HCT116 (cell line): ENCODE data around the gene CACNA2D3.

Source experiments
- ELF1 ChIP-seq: IDR thresholded peaks from 2 replicates; pipeline ENCODE4 v1.6.1; 2012; ENCODE audit warnings: low read depth, borderline replicate concordance
- EZH2 ChIP-seq: fragments of 200-600 bp; sonication (generic); IDR thresholded peaks from 2 replicates; pipeline ENCODE4 v1.6.1; 2017; ENCODE audit warnings: antibody characterized with exemption, mixed run types
- POLR2AphosphoS5 ChIP-seq: IDR thresholded peaks from 2 replicates; pipeline ENCODE4 v1.6.1; 2011; ENCODE audit warnings: mild to moderate bottlenecking, low read depth, low read length, moderate library complexity
- SIN3A ChIP-seq: IDR thresholded peaks from 2 replicates; pipeline ENCODE4 v1.6.1; 2012; ENCODE audit warnings: low read depth
- SP1 ChIP-seq: IDR thresholded peaks from 2 replicates; pipeline ENCODE4 v1.6.1; 2012; ENCODE audit warnings: low read depth
- TCF7L2 ChIP-seq: IDR thresholded peaks from 2 replicates; pipeline ENCODE4 v1.7.0; 2011; ENCODE audit warnings: borderline replicate concordance, inconsistent platforms; ENCODE audit not compliant: insufficient read depth, insufficient read length; ENCODE audit errors: extremely low read depth
- ZNF274 ChIP-seq: fragments of 200-500 bp; sonication (Bioruptor generic); IDR thresholded peaks from 2 replicates; pipeline ENCODE4 v1.6.1; 2014; ENCODE audit warnings: mild to moderate bottlenecking, low read depth, low read length, inconsistent platforms
- TF ChIP-seq, protein P1 (sequence below), 3 experiments: fragments of 200-600 bp in 1 of 3; sonication (generic) in 1 of 3; IDR thresholded peaks in 2 of 3; conservative IDR thresholded peaks in 1 of 3; 2 replicates each; pipeline ENCODE4 v1.5.1; 2012 to 2017; ENCODE audit warnings: low read depth in 2 of 3, low read length in 2 of 3, antibody characterized with exemption in 1 of 3, borderline replicate concordance in 1 of 3, control low read depth in 1 of 3, mild to moderate bottlenecking in 1 of 3, mixed read lengths in 1 of 3, mixed run types in 1 of 3, moderate library complexity in 1 of 3; ENCODE audit not compliant: insufficient read depth in 1 of 3

DNA sequence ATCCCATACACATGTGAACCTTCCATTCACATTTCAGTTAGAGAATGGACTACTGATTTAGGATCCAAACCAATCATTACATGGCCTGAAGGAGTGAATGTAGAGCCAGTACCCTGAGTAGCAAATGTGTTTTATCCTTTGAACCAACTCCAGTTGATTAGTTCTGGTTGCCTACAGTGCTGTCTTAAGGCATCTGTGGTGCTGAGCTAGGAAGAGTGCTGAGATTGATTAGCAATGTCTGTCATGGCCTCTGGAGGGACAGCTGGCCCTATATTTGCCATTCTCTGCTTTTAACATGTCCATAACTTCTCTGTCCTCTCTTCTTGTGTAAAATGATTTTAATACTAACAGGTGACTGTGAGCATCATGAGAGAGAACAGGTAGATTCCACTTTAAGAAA is 794.4 kb downstream of the CACNA2D3 start:
- no peak for TF ChIP-seq TCF7L2
- no peak for TF ChIP-seq ZNF274
- TF ChIP-seq, protein P1, sequence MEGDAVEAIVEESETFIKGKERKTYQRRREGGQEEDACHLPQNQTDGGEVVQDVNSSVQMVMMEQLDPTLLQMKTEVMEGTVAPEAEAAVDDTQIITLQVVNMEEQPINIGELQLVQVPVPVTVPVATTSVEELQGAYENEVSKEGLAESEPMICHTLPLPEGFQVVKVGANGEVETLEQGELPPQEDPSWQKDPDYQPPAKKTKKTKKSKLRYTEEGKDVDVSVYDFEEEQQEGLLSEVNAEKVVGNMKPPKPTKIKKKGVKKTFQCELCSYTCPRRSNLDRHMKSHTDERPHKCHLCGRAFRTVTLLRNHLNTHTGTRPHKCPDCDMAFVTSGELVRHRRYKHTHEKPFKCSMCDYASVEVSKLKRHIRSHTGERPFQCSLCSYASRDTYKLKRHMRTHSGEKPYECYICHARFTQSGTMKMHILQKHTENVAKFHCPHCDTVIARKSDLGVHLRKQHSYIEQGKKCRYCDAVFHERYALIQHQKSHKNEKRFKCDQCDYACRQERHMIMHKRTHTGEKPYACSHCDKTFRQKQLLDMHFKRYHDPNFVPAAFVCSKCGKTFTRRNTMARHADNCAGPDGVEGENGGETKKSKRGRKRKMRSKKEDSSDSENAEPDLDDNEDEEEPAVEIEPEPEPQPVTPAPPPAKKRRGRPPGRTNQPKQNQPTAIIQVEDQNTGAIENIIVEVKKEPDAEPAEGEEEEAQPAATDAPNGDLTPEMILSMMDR (IDR thresholded peaks at IDR 0.05 in 2 of 3, conservative IDR thresholded peaks at IDR 0.05 in 1 of 3; ENCODE audit: borderline replicate concordance in 1 of 3, insufficient read depth in 1 of 3, low read depth in 2 of 3, low read length in 2 of 3), result no peak
- no peak for TF ChIP-seq SIN3A
- no peak for TF ChIP-seq POLR2AphosphoS5
- TF ChIP-seq EZH2, result no peak
- no peak for TF ChIP-seq ELF1
- no peak for TF ChIP-seq SP1
